KMS-11 (cell line): ENCODE measurements around the gene TDRD5.

ENCODE experiments used
- H2AFZ ChIP-seq: fragments of 200-600 bp; sonication (generic); 2 replicates; pipeline ENCODE4 v1.6.1; 2016; ENCODE audit warnings: antibody characterized with exemption, mixed run types, low read depth
- H3K27ac ChIP-seq: fragments of 200-600 bp; sonication (generic); 2 replicates; pipeline ENCODE4 v1.6.1; 2016; ENCODE audit warnings: mild to moderate bottlenecking, mixed run types
- H3K27me3 ChIP-seq: fragments of 200-600 bp; sonication (generic); 2 replicates; pipeline ENCODE4 v1.6.1; 2017; ENCODE audit warnings: mild to moderate bottlenecking, low read depth, mixed run types, moderate library complexity; ENCODE audit not compliant: insufficient read depth
- H3K36me3 ChIP-seq: fragments of 200-600 bp; sonication (generic); 2 replicates; pipeline ENCODE4 v1.6.1; 2017; ENCODE audit warnings: mild to moderate bottlenecking, mixed run types; ENCODE audit not compliant: insufficient read depth
- H3K4me1 ChIP-seq: fragments of 200-600 bp; sonication (generic); 2 replicates; pipeline ENCODE4 v1.6.1; 2016; ENCODE audit warnings: mild to moderate bottlenecking, low read depth, mixed run types; ENCODE audit not compliant: poor library complexity, severe bottlenecking
- H3K4me2 ChIP-seq: fragments of 200-600 bp; sonication (generic); 2 replicates; pipeline ENCODE4 v1.7.0; 2016; ENCODE audit warnings: mild to moderate bottlenecking, mixed run types
- H3K4me3 ChIP-seq: fragments of 200-600 bp; sonication (generic); IDR thresholded peaks from 2 replicates; pipeline ENCODE4 v1.6.1; 2017; ENCODE audit warnings: low read depth, low read length, mixed read lengths; ENCODE audit not compliant: insufficient read depth
- H3K79me2 ChIP-seq: fragments of 200-600 bp; sonication (generic); 2 replicates; pipeline ENCODE4 v1.6.1; 2016; ENCODE audit warnings: low read depth, mixed run types; ENCODE audit not compliant: insufficient read depth
- H3K9ac ChIP-seq: fragments of 200-600 bp; sonication (generic); 2 replicates; pipeline ENCODE4 v1.6.1; 2016; ENCODE audit warnings: mild to moderate bottlenecking, mixed run types
- H4K20me1 ChIP-seq: fragments of 200-600 bp; sonication (generic); 2 replicates; pipeline ENCODE4 v1.6.1; 2016; ENCODE audit warnings: mild to moderate bottlenecking, mixed run types; ENCODE audit not compliant: insufficient read depth
- CTCF ChIP-seq: fragments of 200-600 bp; sonication (generic); conservative IDR thresholded peaks from 2 replicates; pipeline ENCODE4 v1.6.1; 2017; ENCODE audit warnings: low read depth, mild to moderate bottlenecking, antibody characterized with exemption, low read length, moderate library complexity, mixed read lengths

Gene TDRD5

DNA sequence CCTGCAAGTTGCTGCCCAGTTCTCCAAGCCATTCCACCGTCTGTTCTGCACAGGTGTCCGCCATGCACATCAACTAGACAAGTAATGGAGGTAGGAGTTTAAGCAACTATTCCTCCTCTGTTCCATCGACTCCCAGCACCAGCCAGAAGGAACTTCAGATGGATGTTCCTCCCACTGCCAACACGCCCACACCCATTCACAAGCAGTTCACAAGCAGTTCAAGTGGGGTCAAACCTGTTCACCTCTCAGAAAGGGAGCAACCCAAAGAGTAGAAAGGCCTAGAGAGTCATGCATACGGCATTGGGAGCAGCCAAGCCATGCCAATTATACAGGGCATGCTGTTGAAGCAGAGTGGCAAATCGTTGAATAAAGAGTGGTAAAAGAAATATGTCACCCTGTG lies 4.3 kb upstream of the TDRD5 start:
- Histone ChIP-seq H3K4me3 (no peak overlapping the region), H3K27me3 (no peaks in the 10 kb centered on the region), H2AFZ (no peak overlapping the region), H3K9ac (no peak overlapping the region), H3K4me2 (no peak overlapping the region), H4K20me1 (no peaks in the 10 kb centered on the region), H3K79me2 (no peaks in the 10 kb centered on the region), H3K4me1 (no peaks in the 10 kb centered on the region), H3K27ac (no peak overlapping the region), H3K36me3 (no peaks in the 10 kb centered on the region)
- no peak for TF ChIP-seq CTCF

DNA sequence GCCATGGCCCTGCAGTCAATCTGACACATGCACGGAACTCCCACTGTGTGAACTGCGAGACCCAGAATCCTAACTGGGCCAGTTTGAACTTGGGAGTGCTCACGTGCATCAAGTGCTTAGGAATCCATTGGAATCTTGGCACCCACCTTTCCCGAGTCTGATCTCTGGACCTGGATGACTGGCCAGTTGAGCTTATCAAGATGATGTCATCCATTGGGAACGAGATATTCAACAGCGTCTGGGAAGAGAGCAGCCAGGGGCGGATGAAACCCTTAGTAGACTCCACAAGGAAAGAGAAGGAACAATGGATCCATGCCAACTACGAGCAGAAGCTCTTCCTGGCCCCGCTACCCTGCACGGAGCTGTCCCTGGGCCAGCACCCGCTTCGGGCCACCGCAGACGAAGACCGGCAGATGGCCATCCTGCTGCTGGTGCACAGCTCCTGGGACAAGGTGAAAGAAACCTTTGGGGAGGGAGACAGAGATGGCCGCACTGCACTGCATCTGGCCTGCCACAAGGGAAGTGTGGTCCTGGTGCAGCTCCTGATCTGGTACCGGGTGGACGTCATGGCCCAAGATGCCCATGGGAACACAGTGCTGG lies 3.1 kb upstream of the TDRD5 start:
- no peak for TF ChIP-seq CTCF
- H3K36me3 ChIP-seq = no peaks in the 10 kb centered on the region

DNA sequence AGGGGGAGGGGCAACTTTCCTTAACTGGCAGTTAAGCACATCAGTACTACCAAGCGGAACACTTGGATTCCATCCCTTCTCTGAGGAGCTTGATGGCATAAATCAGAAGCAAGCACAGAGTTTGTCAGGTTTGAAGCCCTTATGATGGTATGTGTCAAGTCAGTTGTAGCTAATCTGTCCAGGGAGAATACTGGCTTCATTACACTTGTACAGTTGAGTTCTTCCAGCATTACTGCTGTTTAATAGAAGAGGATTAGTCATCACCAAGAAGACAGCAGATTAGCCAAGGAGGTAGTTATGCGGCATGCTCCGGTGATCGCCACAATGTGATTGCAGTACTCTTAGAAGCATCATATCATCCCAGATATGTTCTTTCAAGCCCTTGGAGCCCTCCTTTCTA lies 2.1 kb upstream of the TDRD5 start:
- Histone ChIP-seq H3K4me1 (no peaks in the 10 kb centered on the region), H3K36me3 (no peaks in the 10 kb centered on the region), H3K9ac (no peak overlapping the region), H3K27ac (no peak overlapping the region), H3K79me2 (no peaks in the 10 kb centered on the region), H4K20me1 (no peaks in the 10 kb centered on the region), H3K4me3 (no peak overlapping the region), H2AFZ (no peak overlapping the region), H3K4me2 (no peak overlapping the region), H3K27me3 (no peaks in the 10 kb centered on the region)
- TF ChIP-seq CTCF = no peak

More for the DNA sequence above, 3.1 kb upstream of the TDRD5 start:
- no peak overlapping the region for H3K27ac ChIP-seq
- H4K20me1 ChIP-seq = no peaks in the 10 kb centered on the region
- H3K9ac ChIP-seq = no peak overlapping the region
- no peak overlapping the region for H3K4me2 ChIP-seq
- H3K27me3 ChIP-seq = no peaks in the 10 kb centered on the region
- no peak overlapping the region for H2AFZ ChIP-seq
- H3K79me2 ChIP-seq = no peaks in the 10 kb centered on the region
- no peaks in the 10 kb centered on the region for H3K4me1 ChIP-seq
- no peak overlapping the region for H3K4me3 ChIP-seq

GRCh38 chr1:179590671-179591070 lies 961 bp upstream of the TDRD5 start:
- H2AFZ ChIP-seq = no peak overlapping the region
- H3K36me3 ChIP-seq = no peaks in the 10 kb centered on the region
- H3K27ac ChIP-seq = no peak overlapping the region
- no peaks in the 10 kb centered on the region for H3K4me1 ChIP-seq
- H3K79me2 ChIP-seq = no peaks in the 10 kb centered on the region
- H3K9ac ChIP-seq = no peak overlapping the region
- no peak overlapping the region for H3K4me3 ChIP-seq
- no peak overlapping the region for H3K4me2 ChIP-seq
- no peaks in the 10 kb centered on the region for H4K20me1 ChIP-seq
- TF ChIP-seq CTCF = no peak
- H3K27me3 ChIP-seq = no peaks in the 10 kb centered on the region

- no peaks in the 10 kb centered on the region for H3K27me3 ChIP-seq
- no peak overlapping the region for H3K27ac ChIP-seq
- H4K20me1 ChIP-seq = no peaks in the 10 kb centered on the region
- H3K4me3 ChIP-seq = no peak overlapping the region
- no peak overlapping the region for H3K9ac ChIP-seq
- no peaks in the 10 kb centered on the region for H3K4me1 ChIP-seq
- H3K79me2 ChIP-seq = no peaks in the 10 kb centered on the region
- H3K4me2 ChIP-seq = no peak overlapping the region
- no peak overlapping the region for H2AFZ ChIP-seq
- no peak for TF ChIP-seq CTCF
- no peaks in the 10 kb centered on the region for H3K36me3 ChIP-seq
Observed at GRCh38 chr1:179591253-179591591, 410 bp upstream of the TDRD5 start.
